CD4-positive, alpha-beta T cell treated with Interleukin-4 for 1 hour (primary cell): ENCODE data around the gene TMEM62.
A peak's percentile ranks its signal among the peaks of the same experiment; 100 is the strongest.
"Not testable (repeated sequence)": the region's sequence is repeated elsewhere in the genome, so short reads cannot be mapped to it uniquely, and the experiment has no call there.

ENCODE experiments used
- DNase-seq, 2 donors: peaks; one replicate each; pipeline ENCODE4 v3.0.0-alpha.2; 2020 to 2022

TMEM62 gene

DNA sequence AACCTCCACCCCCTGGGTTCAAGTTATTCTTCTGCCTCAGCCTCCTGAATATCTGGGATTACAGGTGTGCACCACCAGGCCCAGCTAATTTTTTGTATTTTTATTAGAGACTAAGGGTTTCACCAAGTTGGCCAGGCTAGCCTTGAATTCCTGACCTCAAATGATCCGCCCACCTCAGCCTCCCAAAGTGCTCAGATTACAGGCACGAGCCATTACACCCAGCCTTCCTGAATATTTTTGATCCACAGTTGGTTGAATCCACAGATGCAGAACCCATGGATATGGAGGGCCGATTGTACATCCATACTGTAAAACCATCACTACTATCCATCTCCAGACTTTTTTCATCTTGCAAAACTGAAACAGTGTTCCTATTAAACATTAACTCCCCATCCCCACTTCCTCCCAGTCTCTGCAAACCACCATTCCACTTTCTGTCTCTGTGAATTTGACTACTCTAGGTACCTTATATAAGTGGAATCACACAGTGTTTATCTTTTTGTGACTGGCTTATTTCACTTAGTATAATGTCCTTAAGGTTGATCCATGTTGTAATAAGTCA is 8.2 kb upstream of the TMEM62 start:
- no peak for DNase-seq

DNA sequence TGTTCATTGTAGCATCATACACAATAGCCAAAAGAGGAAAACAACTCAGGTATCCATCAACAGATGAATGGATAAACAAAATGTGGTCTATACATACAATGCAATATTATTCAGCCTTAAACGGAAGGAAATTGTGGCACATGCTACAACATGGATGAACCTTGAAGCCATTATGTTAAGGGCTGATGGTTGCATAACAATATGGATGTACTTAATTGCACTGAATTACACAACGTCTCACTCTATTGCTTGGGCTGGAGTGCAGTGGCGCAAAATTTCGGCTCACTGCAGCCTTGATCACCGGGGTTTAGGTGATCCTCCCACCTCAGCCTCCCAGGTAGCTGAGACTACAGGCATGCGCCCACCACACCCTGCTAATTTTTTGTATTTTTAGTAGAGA is 7.0 kb upstream of the TMEM62 start:
- no peak for DNase-seq

DNA sequence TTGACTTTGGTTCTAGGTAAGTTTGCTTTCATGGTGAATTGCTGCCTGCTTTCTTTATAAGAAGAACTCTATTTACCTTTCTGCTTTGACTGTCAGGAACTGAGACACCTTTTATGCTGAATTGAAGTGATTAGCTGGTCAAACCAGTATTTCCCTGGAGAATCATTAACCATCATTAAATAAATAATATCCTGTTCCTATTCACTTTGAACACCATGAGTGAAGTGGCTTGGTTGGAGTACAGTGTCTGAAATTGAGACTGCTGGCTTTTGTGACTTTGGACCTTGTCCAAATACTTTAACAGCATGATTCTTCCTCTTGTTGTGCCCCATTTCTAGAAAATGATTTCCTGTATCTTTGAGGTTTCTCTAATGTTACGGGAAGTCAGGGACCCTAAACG is 5.6 kb upstream of the TMEM62 start:
- DNase-seq = no peak

DNA sequence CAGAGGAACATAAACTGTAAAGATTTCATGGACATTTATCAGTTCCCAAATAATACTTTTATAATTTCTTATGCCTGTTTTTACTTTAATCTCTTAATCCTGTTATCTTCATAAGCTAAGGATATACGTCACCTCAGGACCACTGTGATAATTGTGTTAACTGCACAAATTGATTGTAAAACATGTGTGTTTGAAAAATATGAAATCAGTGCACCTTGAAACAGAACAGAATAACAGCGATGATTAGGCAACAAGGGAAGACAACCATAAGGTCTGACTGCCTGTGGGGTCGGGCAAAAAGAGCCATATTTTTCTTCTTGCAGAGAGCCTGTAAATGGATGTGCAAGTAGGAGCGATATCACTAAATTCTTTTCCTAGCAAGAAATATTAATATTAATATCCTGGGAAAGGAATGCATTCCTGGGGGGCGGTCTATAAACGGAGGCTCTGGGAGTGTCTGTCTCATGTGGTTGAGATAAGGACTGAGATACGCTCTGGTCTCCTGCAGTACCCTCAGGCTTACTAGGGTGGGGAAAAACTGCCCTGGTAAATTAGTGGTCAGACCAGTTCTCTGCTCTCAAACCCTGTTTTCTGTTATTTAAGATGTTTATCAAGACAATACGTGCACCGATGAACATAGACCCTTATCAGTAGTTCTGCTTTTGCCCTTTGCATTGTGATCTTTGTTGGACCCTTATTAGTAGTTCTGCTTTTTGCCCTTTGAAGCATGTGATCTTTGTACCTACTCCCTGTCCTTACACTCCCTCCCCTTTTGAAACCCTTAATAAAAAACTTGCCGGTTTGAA is 5.0 kb upstream of the TMEM62 start:
- DNase-seq = not testable (repeated sequence)

DNA sequence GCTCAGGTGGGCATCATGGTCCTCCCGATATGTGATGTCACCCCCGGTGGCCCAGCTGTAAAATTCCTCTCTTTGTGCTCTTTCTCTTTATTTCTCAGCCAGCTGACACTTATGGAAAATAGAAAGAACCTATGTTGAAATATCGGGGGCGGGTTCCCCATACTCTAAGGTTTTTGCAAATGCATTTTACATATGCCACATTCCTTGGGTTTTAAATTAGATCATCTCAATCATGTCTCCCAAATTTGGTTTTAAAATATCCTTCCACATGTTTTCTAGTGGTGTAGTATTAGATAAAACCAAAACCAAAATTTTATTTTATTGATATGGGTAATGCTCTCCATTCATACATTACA is 4.4 kb upstream of the TMEM62 start:
- no peak for DNase-seq

DNA sequence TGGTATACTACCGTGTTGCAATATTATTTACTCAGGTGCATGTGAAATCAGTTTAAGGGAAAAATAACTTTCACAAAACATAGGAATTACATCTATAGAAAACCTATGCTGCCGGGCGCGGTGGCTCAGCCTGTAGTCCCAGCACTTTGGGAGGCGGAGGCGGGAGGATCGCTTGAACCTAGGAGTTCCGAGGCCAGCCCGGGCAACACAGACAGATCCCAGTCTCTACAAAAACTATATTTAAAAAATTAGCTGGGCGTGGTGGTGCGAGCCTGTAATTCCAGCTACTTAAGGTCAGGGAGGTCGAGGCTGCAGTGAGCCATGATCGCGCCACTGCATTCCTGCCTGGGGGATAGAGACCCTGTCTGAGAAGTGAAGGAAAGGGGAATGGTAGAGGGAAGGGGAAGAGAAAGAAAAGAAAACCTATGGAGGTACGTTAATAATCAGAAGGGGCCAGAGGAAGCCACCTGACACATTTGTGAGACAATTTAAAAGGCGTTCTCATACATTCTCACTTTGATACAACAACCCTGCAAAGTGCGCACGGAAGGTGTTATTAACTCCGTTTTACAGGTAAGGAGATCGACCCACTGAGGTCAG is 456 bp upstream of the TMEM62 start:
- DNase-seq = no peak

DNA sequence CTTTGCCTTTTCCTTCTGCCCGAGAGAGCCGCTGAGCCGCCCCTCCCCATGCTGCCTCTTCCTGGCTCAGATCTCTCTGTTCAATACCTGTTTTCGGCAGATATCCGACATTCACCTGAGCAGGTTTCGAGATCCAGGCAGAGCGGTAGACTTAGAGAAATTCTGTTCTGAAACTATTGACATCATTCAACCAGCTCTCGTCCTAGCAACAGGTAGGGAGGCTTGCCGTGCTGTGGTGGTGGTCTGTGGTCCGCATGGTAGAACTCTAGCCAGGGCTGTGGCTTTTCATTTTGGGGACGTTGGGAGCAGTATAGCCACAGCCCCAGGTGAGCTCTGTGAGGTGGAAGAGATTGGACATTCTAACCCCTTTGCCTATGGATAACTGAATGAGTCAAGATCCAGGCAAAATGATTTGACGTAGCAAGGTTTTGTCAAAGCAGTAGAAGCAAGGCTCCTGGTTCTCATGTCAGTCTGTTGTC is 810 bp downstream of the TMEM62 start:
- DNase-seq = no peak

DNA sequence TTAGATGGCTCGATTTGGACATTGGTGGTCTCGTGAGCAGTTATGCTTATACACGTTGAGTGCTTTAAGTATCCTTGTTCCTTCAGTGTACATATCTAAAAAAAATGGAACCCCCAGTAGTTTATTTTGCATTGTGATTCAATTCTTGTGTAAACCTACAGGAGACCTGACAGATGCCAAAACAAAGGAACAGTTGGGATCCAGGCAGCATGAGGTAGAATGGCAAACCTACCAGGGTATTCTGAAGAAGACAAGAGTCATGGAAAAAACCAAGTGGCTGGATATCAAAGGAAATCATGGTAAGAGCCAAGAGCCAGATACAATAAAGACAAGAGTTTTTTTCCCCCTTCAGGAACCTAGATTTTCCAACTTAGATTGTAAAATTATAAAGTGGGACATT is 2.0 kb downstream of the TMEM62 start:
- DNase-seq = no peak

DNA sequence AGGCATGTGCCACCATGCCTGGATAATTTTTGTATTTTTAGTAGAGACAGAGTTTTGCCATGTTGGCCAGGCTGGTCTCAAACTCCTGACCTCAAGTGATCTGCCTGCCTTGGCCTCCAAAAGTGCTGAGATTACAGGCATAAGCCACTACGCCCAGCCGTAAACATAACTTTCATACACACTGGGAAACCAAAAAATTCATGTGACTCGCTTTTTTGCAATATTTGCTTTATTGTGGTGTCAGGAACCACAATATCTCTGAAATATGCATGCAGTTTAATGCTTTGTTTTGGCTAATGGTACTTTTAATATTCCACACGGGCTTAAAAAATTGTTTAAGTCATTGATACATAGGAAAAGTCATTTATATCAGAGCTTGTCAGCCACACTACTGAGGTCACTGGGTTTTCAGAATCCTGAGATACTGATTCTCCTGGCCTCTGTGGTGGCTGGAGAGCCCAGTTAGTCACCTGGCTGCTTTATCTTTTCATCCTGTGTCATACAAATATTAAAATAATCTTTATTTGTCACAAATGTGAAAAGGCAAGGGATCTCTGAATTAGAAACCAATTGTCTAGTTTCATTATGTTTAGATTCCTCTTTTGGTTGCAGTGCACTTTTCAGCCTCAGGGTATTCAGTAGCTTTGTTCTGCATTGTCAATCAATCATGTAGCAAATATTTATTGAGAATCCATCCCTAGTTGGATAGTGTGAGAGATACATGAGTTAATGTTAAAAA is 10.0 kb downstream of the TMEM62 start:
- no peak for DNase-seq

DNA sequence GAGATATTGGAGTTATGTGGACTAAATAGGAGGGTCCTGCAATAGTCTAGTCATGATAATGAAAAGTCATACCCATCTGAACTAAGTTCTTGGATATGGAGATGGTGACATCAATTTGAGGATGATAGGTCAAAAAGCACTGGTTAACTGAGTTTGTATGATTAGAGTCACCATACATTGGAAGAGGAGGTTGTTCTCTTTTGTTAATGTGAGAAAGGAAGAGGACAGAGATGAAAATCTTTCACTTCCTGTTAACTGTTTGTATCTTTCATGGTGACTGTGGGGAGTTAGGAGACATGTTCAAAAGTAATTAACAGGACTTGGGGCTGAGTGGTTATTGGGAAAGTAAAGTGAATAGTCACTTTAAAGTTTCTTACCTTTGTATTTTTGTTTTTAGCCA is 11.1 kb downstream of the TMEM62 start:
- DNase-seq = no peak

DNA sequence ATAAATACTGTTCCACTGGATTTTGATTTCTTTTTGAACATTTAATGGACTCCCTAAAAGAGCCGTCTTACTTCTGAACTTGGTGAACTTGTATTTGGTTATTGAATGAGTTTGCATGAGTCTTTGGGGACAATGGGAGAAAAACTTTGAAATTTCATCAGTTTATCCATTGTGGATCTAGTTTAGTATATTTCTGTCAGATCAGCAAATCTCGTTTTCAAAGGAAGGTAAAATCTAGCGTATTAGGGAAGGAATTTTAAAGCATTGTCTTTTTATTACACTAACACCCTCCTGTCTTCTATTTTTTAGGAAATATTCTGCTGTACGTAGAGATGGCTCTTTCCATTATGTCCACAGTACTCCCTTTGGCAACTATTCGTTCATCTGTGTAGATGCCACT is 12.8 kb downstream of the TMEM62 start:
- DNase-seq = no peak

DNA sequence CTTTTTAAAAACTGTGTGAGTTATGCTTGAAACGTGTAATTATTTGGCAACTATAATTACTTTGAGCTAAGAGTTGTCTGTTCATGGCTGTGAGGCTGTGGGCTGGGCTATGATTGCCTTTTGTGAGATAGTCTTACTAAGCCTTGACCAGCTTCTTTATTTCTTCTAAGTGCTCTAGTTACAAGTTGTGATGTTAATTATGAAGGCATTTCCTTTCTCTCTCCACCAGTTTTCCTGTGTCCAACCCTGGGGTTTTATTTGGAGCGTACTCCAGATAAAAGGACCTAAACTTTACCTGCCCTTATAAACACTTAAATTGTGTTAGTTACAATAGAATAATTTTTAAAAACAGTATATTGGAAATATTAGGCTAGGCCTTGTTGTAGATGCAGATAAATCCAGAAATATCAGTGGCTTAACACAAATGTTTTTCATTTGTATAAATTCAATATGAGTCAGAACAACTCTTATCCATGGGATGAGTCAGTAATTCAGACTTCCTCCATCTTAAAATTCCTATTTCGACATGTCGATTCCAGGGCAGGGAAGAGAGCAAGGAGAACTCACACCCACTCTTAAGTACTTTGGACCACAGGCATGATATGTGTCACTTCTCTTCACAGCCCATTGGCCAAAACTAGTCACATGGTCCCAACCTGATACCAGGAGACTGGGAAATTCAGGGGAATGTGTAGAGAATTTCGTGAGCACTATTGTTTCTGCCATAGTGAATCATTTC is 17.0 kb downstream of the TMEM62 start:
- no peak for DNase-seq

DNA sequence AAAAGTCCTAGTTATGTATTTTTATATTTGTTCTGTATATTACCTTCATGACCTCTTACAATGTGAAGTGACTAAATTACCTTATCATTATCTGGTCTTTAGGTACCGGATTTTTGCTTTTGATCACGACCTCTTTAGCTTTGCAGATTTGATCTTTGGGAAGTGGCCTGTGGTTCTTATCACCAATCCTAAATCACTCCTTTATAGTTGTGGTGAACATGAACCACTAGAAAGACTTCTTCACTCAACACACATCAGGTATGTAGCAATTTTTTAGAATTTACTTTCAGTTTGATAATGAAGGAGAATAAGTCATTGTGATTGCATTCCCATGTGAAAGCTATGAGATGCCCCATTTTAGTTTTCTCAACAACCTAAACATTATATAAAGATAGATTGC is 18.3 kb downstream of the TMEM62 start:
- DNase-seq = peak in 1 of 2 donors; percentile 69

DNA sequence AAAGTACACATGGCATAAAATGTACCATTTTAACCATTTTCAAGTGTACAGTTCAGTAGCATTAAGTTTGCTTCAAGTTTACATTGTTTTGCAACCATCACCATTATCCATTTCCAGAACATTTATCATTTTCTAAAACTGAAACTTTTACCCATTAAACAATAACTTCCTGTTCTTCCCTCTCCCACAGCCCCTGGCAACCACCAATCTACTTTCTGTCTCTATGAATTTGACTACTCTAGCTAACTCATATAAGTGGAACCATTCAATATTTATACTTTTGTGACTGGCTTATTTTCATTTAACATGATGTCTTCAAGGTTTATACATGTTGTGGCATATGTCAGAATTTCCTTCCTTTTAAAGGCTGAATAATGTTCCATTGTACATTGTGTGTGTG is 19.9 kb downstream of the TMEM62 start:
- DNase-seq = no peak

DNA sequence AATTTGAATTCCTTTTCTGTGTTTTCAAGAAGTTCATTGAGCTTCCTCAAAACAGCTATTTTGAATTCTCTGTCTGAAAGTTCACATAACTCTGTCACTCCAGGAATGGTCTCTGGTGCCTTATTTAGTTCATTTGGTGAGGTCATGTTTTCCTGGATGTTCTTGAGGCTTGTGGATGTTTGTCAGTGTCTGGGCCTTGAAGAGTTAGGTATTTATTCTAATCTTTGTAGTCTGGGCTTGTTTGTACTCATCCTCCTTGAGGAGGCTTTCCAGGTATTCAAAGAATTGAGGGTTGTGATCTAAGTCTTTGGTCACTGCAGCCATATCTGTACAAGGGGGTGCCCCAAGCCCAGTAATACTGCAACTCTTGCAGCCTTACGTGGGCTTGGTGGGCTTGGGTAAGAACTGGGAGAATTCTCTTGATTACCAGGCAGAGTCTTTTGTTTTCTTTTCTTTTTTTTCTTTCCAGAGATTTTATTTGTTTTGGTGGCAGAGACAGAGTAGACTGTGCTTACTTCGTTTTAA is 32.5 kb downstream of the TMEM62 start:
- DNase-seq = no peak

DNA sequence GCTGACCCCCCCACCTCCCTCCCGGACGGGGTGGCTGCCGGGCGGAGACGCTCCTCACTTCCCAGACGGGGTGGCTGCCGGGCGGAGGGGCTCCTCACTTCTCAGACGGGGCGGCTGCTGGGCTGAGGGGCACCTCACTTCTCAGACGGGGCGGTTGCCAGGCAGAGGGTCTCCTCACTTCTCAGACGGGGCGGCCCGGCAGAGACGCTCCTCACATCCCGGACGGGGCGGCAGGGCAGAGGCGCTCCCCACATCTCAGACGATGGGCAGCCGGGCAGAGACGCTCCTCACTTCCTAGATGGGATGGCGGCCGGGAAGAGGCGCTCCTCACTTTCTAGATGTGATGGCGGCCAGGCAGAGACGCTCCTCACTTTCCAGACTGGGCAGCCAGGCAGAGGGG is 33.9 kb downstream of the TMEM62 start:
- not testable (repeated sequence) for DNase-seq

DNA sequence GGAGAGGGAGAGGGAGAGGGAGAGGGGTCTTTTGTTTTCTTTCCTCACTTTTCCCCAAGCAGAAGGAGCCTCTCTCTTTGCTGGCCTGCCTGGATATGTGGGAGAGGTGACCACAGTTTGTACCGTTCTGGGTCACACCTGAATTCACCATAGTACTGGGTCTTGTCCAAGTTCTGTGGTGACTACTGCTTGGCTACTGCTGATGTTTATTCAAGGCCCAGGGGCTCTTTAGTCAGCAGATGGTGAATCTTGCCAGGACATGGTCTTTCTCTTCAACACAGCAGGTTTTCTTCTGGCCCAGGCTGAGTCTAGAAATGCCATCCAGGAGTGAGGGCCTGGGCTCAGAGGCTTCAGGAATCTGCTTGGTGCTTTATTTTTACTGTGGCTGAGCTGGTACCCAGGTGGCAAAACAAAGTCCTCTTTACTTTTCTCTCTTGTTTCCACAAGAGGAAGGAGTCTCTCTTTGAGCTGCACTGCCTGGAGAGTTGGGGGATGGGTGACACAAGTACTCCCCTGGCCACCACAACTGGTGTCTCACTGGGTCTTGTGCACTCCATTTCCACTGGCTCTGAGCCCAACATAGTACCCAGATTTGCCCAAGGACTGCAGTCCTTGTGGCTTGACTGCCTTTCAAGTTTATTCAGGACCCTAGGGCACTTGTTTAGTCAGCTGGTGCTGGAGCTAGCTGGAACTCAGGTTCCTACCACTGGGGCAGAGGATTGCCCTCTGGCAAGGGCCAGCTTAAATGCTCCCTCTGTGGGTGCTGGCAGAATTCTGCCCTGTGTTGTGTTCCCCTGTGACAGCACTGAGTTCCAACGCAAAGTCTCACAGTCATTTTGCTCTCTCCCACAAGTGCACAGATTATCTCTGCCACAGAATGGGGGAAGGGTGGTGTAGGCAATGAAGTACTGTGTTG is 35.1 kb downstream of the TMEM62 start:
- DNase-seq = no peak

DNA sequence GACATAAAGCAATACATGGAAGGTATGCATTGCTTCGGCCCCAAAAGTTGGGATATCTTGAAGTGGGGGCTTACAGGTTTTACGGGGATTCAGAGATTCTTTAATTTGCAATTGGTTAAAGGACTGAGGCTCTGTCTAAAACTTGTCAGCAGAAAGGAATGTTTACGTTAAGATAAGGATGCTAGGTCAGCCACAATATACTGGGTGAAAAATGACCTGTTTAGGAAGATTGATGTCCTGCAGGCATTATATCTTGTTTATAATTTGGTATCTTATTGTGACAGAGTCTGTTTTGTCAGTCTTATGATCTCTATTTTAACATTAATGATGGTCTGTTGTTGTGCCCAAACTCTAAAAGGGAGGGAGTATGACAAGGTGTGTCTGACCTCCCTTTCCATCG is 36.5 kb downstream of the TMEM62 start:
- no peak for DNase-seq

DNA sequence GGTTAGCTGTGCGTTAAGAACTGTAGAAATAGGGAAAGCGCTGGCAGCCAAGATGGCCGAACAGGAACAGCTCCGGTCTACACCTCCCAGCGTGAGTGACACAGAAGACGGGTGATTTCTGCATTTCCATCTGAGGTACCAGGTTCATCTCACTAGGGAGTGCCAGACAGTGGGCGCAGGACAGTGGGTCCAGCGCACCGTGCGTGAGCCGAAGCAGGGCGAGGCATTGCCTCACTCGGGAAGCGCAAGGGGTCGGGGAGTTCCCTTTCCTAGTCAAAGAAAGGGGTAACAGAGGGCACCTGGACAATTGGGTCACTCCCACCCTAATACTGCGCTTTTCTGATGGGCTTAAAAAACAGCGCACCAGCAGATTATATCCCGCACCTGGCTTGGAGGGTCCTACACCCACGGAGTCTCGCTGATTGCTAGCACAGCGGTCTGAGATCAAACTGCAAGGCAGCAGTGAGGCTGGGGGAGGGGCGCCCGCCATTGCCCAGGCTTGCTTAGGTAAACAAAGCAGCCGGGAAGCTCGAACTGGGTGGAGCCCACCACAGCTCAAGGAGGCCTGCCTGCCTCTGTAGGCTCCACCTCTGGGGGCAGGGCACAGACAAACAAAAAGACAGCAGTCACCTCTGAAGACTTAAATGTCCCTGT is 42.4 kb downstream of the TMEM62 start:
- not testable (repeated sequence) for DNase-seq

DNA sequence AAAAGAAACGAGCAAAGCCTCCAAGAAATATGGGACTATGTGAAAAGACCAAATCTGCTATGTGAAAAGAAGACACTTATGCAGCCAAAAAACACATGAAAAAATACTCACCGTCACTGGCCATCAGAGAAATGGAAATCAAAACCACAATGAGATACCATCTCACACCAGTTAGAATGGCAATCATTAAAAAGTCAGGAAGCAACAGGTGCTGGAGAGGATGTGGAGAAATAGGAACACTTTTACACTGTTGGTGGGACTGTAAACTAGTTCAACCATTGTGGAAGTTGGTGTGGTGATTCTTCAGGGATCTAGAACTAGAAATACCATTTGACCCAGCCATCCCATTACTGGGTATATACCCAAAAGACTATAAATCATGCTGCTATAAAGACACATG is 43.8 kb downstream of the TMEM62 start:
- not testable (repeated sequence) for DNase-seq

DNA sequence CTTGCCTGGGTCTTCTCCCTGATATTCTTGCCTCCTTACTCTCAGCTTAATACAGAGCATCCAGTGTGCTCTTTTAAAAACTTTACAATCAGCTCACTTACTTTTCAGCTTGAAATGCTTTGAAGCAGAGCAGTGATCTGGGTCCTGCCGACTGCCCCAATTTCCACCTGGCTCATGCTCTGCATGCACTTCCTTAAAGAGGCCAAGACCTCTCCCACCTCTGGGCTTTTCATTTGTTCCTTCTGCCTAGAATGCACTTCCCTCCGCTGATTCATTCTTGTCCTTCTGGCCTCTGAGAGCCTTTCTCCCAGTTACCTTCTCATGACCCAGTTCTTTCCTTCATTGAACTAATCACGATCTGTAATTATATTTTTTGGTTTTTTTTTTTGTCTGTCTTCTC is 49.9 kb downstream of the TMEM62 start:
- no peak for DNase-seq
